Activated CD4-positive, alpha-beta memory T cell treated with anti-CD3 and anti-CD28 coated beads, Interleukin-2, amount 10 ng/mL, durations not matched to agents 7 days and 5 days (primary cell): Measurements from ENCODE around the gene CIROP. TPM values are rescaled to one million over a fixed set of nuclear protein-coding genes. Genes with fewer than 3 reads are reported as not detected.

ENCODE experiments used
- CTCF ChIA-PET: fragments of 350-600 bp; sonication (Branson Sonifier 250); formaldehyde crosslinking; loops from one replicate; lab custom pipeline; 2021; ENCODE audit warnings: antibody characterized with exemption, inconsistent platforms; lab: Charles Lee
- POLR2A ChIA-PET: fragments of 350-600 bp; sonication (Branson Sonifier 250); formaldehyde crosslinking; loops from one replicate; lab custom pipeline; 2021; ENCODE audit warnings: antibody characterized with exemption; lab: Charles Lee
- DNase-seq: peaks from one replicate; pipeline ENCODE4 v3.0.0-alpha.2; 2020
- H3K27ac Mint-ChIP-seq: one replicate; pipeline ENCODE4 v1.8.0; 2021; ENCODE audit warnings: mild to moderate bottlenecking, mixed read lengths
- H3K27me3 Mint-ChIP-seq: one replicate; pipeline ENCODE4 v1.8.0; 2021; ENCODE audit warnings: mixed read lengths
- H3K36me3 Mint-ChIP-seq: one replicate; pipeline ENCODE4 v1.8.0; 2021; ENCODE audit warnings: low read depth, mixed read lengths
- H3K4me1 Mint-ChIP-seq: one replicate; pipeline ENCODE4 v1.8.0; 2021; ENCODE audit warnings: mixed read lengths
- H3K4me3 Mint-ChIP-seq: one replicate; pipeline ENCODE4 v1.8.0; 2021; ENCODE audit warnings: mild to moderate bottlenecking, mixed read lengths
- H3K9me3 Mint-ChIP-seq: one replicate; pipeline ENCODE4 v1.8.0; 2021; ENCODE audit warnings: mixed read lengths
- total RNA-seq, 2 experiments: library from RNA; stranded (reverse); gene quantifications; one replicate each; pipeline ENCODE4 v1.2.3, GENCODE V29; 2021

The CIROP gene
- total RNA-seq, 2 experiments from 2014 or later: not detected

DNA sequence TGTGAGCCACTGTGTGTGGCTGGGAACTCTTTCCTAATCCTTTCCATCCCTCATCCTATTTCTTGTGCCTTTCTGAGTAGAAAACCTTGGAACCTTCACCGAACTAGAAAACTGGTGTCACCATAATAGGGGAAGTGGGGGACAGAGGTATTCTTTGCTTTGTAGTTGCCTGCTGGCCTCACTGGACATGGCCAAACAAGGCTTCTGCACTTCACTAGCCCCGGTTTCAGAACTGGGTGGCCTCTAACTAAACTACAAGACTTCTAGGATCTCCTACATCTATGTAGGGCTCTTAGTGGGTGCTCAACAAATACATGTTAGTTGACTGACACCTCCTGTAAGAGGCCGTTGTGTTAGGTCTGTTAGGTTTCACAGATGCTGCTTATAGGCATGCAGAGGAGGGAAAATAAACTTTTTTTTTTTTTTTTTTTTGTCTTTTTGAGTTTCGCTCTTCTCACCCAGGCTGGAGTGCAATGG is 597 bp upstream of the CIROP start:
- Mint-ChIP-seq H3K4me1 (no peaks in the 10 kb centered on the region), H3K4me3 (no peak overlapping the region), H3K27me3 (no peaks in the 10 kb centered on the region), H3K36me3 (no peaks in the 10 kb centered on the region), H3K9me3 (no peaks in the 10 kb centered on the region), H3K27ac (no peak overlapping the region)
- DNase-seq: no peak
- ChIA-PET CTCF (interaction anchor here (0.7 kb wide), 1 partner anchor 12 kb away, joined by 5 read pairs; no protein-coding TSS in a partner anchor), POLR2A (no interaction called here)

DNA sequence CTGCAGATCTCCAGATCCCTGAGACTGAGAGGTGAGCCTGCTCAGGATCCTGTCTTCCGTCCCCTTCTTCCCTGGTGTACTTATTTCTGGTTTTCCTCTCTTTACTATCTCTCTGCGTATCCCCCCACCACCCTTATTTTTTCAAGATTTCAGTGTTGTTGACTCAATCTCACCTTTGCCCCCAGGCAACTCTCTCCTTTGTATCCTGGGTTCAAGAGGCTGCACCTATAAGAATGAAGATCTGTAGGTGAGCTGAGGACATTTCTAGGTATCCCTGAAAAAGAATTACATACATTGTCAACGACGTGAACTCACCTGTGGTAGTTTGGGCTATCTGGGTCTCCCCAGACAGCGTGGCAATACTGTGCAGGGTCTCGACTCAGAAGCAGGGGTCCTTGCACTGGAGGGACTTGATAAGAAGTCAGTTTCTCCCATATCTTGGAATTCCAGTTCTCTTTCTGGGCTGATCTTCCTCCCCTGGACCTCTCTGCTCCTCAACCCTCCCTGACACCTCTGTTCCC is 659 bp downstream of the CIROP start:
- ChIA-PET POLR2A (no interaction called here), CTCF (interaction anchor here (1.0 kb wide), 1 partner anchor 9 kb away, joined by 3 read pairs; the partner anchor contains the start of genes ACIN1 and C14orf119)
- Mint-ChIP-seq H3K27ac (no peak overlapping the region), H3K9me3 (no peaks in the 10 kb centered on the region), H3K27me3 (no peaks in the 10 kb centered on the region), H3K36me3 (peaks cover 2% of the 10 kb centered on the region), H3K4me1 (no peaks in the 10 kb centered on the region), H3K4me3 (no peak overlapping the region)
- DNase-seq: no peak

DNA sequence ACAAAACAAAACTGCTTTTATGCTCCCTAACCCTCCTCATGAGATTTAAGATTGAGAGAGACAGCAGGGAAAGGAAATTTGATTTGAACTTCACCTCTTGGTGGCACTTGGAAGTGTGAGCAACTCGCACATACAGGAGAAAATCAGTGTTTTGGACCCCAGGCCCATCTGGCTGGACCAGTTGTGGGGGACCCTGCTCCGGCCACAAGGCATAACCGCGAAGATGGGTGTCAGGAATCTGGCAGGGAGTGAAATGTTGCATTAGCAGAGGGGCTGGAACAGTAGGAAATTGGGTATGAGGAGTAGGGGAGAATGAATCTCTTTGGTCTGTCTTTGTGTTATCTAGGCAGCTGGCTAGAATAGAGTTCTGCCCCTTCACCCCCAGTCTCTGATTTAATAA is 1.2 kb downstream of the CIROP start:
- peaks cover 3% of the 10 kb centered on the region for H3K36me3 Mint-ChIP-seq
- no peak for DNase-seq
- ChIA-PET POLR2A (no interaction called here), CTCF (interaction anchor here (1.0 kb wide), 1 partner anchor 9 kb away, joined by 3 read pairs; the partner anchor contains the start of genes ACIN1 and C14orf119)
- H3K4me3 Mint-ChIP-seq: no peak overlapping the region
- H3K9me3 Mint-ChIP-seq: no peaks in the 10 kb centered on the region
- no peaks in the 10 kb centered on the region for H3K4me1 Mint-ChIP-seq
- no peak overlapping the region for H3K27ac Mint-ChIP-seq
- H3K27me3 Mint-ChIP-seq: no peaks in the 10 kb centered on the region

DNA sequence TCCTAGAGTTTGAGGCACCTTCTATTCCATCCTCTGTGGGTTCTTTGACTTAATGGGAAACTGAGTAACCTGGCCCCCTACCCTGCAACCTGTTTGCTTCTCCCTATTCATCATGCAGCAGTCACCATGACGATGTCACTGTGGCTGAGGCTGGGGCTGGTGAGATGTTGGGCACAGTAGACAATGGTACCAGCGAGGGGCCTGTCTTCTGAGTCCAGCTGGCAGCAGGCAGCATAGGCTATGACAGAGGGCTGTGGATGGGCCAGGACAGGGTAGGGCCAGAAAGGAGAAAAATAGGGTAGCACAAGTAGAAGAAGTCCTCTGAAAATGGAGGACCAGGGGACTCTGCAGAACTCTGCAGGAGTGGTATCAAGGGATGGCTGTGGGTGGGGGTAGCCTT is 2.0 kb downstream of the CIROP start:
- Mint-ChIP-seq H3K27me3 (no peaks in the 10 kb centered on the region), H3K4me1 (peaks cover 1% of the 10 kb centered on the region), H3K36me3 (peaks cover 10% of the 10 kb centered on the region), H3K4me3 (no peak overlapping the region), H3K9me3 (no peaks in the 10 kb centered on the region), H3K27ac (no peak overlapping the region)
- DNase-seq: no peak
- CTCF ChIA-PET: interaction anchor here (2.6 kb wide), 1 partner anchor 18 kb away, joined by 7 read pairs; no protein-coding TSS in a partner anchor
- POLR2A ChIA-PET: no interaction called here

DNA sequence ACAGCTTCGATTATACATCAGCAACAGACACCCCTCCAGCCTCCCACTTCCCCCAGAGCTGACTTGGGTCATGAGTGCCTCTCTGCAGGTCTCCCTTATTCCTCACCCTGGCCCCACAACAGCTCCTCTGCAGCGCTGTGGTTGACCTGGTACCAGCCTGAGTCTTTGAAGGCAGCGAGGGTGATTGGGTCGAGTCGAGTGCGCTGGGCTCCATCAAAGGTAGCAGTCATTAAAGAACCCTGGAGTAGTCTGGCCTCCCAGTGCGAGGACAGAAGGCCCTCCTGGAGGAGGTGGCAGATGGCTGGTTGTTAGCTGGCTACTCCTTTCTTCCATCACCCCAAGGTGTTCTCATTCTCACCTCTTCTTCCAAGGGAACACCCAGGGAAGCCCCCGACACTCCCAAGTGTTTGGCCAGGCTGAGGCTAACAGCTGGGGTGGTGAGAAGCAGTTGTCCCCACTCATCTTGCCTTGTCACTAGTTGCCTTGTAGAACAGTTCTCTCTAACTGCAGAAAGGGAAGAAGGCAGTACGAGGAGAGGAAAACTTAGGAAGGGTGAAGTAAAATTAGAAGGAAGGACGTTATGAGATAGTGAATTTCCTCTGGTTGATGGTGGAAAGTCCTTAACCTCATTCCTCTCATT is 2.7 kb downstream of the CIROP start:
- Mint-ChIP-seq H3K9me3 (no peaks in the 10 kb centered on the region), H3K4me3 (no peak overlapping the region), H3K36me3 (peaks cover 17% of the 10 kb centered on the region), H3K27me3 (no peaks in the 10 kb centered on the region), H3K27ac (no peak overlapping the region), H3K4me1 (peaks cover 8% of the 10 kb centered on the region)
- ChIA-PET CTCF (interaction anchor here (2.6 kb wide), 1 partner anchor 19 kb away, joined by 7 read pairs; no protein-coding TSS in a partner anchor), POLR2A (no interaction called here)
- DNase-seq: no peak

DNA sequence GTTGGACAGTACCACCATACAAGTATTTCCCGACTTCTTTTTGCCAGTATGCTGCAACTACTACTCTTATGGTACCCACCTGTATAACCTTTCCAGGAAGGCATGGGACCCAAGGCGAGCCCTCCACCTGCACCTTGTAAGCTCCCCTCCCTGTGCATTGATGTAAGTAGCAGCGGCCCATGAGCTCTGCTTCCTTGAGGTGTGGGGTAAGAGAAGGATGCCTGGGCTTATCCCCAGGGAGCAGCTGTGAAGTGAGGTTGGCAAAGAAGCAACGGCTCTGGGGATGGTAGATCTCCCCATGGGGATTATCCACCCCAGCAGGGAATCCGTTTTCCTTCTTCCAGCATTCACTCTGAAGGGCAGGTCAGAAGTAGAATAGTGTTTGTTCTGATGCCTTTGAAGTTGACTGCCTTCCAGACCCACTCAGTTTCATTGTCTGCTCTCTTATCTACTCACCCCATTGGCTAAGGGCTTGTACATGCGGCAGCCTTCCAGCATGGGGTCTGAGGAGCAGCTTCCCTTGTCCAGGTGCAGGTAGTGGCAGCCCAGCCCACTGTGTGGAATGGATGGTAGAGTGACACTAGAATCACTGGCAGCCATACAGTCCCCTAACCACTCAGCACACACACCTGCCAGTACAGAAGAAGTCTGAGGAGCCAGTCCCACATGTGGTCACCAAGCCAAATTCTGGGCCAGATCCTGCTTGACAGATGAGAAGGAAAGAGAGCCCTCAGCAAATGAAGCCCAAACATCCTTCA is 3.4 kb downstream of the CIROP start:
- ChIA-PET CTCF (interaction anchor here (2.1 to 2.6 kb wide), 2 partner anchors 20 to 33 kb away, joined by 7 to 12 read pairs; no protein-coding TSS in a partner anchor), POLR2A (no interaction called here)
- no peaks in the 10 kb centered on the region for H3K27me3 Mint-ChIP-seq
- no peak overlapping the region for H3K27ac Mint-ChIP-seq
- no peak overlapping the region for H3K4me3 Mint-ChIP-seq
- DNase-seq: no peak
- H3K9me3 Mint-ChIP-seq: no peaks in the 10 kb centered on the region
- H3K36me3 Mint-ChIP-seq: peaks cover 23% of the 10 kb centered on the region
- H3K4me1 Mint-ChIP-seq: peaks cover 15% of the 10 kb centered on the region

DNA sequence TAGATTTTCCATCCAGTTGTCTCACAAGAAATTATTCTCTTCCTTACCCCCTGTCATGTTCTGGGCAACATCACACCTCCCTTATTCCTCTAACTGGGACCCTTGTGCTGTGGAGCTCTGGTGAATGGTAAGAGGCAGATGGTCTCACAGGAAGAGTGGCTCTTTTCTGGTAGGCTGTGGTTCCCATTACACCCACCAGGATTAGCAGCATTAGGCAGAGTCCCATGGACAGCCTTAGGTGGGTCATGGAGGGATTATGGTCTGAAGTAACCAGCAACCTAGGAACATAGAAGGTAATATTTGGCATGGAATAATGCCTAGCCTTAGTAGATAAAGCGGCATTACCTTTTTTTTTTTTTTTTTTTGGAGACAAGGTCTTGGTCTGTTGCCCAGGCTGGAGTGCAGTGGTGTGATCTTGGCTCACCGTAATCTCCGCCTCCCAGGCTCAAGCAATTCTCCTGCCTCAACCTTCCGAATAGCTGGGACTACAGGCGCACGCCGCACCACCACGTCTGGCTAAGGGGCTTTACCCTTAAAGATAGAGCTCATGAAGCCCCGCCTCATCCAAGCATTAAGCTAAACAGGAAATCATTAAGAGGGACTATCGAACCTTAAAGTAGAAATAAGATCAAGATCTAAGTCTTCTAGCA is 5.5 kb downstream of the CIROP start:
- H3K27ac Mint-ChIP-seq: no peak overlapping the region
- ChIA-PET POLR2A (no interaction called here), CTCF (interaction anchor here (0.5 to 2.1 kb wide), 3 partner anchors 22 to 40 kb away, joined by 4 to 12 read pairs (median 8); no protein-coding TSS in a partner anchor)
- H3K9me3 Mint-ChIP-seq: no peaks in the 10 kb centered on the region
- H3K36me3 Mint-ChIP-seq: peaks cover 26% of the 10 kb centered on the region
- H3K27me3 Mint-ChIP-seq: no peaks in the 10 kb centered on the region
- H3K4me1 Mint-ChIP-seq: peaks cover 15% of the 10 kb centered on the region
- H3K4me3 Mint-ChIP-seq: no peak overlapping the region
- DNase-seq: no peak

DNA sequence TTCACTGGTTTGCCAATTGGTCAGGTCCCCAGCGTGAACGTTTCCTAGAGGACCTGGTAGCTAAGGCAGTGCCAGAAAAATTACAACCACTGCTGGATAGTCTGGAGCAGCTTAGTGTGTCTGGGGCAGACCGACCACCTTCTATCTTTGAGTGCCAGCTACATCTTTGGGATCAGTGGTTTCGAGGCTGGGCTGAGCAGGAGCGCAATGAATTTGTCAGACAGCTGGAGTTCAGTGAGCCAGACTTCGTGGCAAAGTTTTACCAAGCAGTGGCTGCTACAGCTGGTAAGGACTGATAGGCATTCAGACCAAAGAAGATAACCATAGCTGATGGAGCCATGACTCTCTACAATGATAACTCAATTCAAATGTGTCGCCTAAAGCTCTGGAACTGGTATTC is 7.0 kb downstream of the CIROP start:
- Mint-ChIP-seq H3K4me1 (peaks cover 24% of the 10 kb centered on the region), H3K27ac (no peak overlapping the region), H3K36me3 (peaks cover 30% of the 10 kb centered on the region), H3K27me3 (no peaks in the 10 kb centered on the region), H3K4me3 (no peak overlapping the region), H3K9me3 (no peaks in the 10 kb centered on the region)
- ChIA-PET CTCF (interaction anchor here (0.6 to 1.7 kb wide), 5 partner anchors 21 to 240 kb away, joined by 3 to 8 read pairs (median 4); no protein-coding TSS in a partner anchor), POLR2A (no interaction called here)
- no peak for DNase-seq

DNA sequence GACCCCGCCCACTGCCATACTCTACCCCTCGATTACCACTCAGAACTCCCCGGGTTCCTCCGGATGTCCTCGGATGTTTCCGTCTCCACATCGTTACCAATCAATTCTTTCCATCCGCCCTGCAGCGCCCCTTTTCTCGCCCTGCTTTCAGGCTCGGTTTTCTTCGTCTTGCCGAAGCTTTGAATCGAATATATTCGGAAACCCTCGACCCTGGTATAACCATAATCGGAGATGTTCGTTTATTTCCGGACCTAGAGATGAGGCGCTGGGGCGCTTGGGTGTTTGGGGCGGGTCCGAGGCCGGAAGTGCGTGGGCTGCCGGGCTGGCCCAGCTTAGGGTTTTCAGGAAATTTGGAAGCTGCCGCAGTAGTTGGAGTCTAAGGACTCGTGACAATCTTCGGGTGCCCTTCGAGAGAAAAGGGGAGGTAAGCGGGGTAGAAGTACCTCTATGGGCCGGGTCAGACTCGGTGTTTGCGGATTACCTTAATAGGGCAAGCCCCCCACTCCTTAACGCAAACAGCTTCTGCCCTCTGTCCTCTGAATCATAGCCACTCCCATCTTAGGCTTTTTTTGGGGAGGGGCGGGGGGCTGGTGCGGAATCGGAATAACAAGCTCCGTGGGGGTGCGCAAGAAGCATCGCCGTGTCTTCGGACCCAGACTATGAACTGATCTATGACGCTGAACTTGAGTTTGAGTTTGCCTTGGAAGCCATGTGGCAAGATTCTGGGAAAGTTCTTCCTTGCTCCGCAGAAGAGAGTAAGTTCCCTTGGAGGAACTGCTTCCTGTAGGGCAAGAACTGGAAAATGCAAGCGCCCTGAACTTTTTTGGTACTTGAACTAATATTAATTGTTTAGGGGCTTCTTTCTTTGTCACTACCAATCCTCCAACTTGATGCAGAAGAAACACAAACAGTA is 9.3 kb downstream of the CIROP start, which contains the start of gene C14orf119:
C14orf119 (plus strand) TSS at position 310 of the 913 bp plus-strand sequence. CDS start 2,154 bp downstream, outside the sequence.
- Mint-ChIP-seq H3K27ac (no peak within 1 kb of the TSS), H3K27me3 (no peaks in the 10 kb centered on the region), H3K4me3 (no peak within 1 kb of the TSS), H3K9me3 (no peaks in the 10 kb centered on the region), H3K4me1 (peaks cover 36% of the 10 kb centered on the region), H3K36me3 (peaks cover 41% of the 10 kb centered on the region)
- ChIA-PET CTCF (interaction anchor here (0.7 to 3.1 kb wide), 27 partner anchors 9 to 1639 kb away, joined by 3 to 40 read pairs (median 4); partner anchors contain the start of genes CDH24, CHD8, HAUS4 and HOMEZ), POLR2A (interaction anchor here (0.6 to 3.6 kb wide), 35 partner anchors 9 to 537 kb away, joined by 3 to 37 read pairs (median 5); partner anchors contain the start of genes AJUBA, CDH24, HAUS4 and HOMEZ)
- DNase-seq: peak; percentile 100

DNA sequence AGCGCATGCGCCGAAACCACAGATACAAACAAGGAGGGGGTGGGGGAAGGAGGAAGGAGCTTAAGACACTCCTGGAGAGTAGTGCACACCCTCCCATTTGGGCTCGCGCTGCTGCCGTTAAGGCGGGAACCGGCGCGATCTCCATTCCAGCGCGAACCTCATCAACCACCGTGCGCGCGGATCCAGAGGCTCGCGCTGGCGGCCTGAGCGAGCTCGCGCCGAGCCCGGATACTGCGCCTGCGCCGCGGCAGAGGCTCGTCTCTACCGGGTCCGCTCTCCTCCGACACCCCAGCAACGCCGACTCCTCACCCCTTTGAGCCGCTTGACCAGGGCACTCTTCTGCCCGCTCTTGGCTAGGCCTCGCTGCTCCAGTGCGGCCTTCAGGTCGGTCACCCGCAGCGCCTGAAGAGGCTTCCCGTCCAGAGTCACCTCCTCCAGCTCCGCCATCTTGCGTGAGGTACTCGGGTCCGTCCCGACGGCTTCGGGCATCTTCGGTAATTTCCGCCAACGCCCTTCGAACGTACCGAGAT is 10.1 kb downstream of the CIROP start, which contains the start of gene ACIN1:
ACIN1 (minus strand) TSS at position 471 of the 530 bp plus-strand sequence; CDS start at position 447, 24 bp downstream.
- peaks cover 37% of the 10 kb centered on the region for H3K4me1 Mint-ChIP-seq
- ChIA-PET CTCF (interaction anchor here (0.5 to 3.1 kb wide), 27 partner anchors 9 to 1639 kb away, joined by 3 to 40 read pairs (median 4); partner anchors contain the start of genes CDH24, CHD8, HAUS4 and HOMEZ), POLR2A (interaction anchor here (0.6 to 3.6 kb wide), 34 partner anchors 9 to 536 kb away, joined by 3 to 37 read pairs (median 5); partner anchors contain the start of genes AJUBA, CDH24, HAUS4 and HOMEZ)
- H3K27ac Mint-ChIP-seq: no peak within 1 kb of the TSS
- H3K27me3 Mint-ChIP-seq: no peaks in the 10 kb centered on the region
- no peaks in the 10 kb centered on the region for H3K9me3 Mint-ChIP-seq
- DNase-seq: peak; percentile 75
- no peak within 1 kb of the TSS for H3K4me3 Mint-ChIP-seq
- peaks cover 49% of the 10 kb centered on the region for H3K36me3 Mint-ChIP-seq
